Stimulated activated CD8-positive, alpha-beta memory T cell treated with anti-CD3 and anti-CD28 coated beads, Interleukin-7, amount 100 ng/mL, for 4 hours (primary cell): ENCODE results near the gene ZNF699.

Experiments
- DNase-seq, 2 donors: peaks; one replicate each; pipeline ENCODE4 v3.0.0-alpha.2; 2020; ENCODE audit warnings: low read depth in 2 of 2

The ZNF699 gene

GRCh38 chr19:9289231-9289884 lies 20.3 kb downstream of the ZNF699 start:
- DNase-seq = no peak

DNA sequence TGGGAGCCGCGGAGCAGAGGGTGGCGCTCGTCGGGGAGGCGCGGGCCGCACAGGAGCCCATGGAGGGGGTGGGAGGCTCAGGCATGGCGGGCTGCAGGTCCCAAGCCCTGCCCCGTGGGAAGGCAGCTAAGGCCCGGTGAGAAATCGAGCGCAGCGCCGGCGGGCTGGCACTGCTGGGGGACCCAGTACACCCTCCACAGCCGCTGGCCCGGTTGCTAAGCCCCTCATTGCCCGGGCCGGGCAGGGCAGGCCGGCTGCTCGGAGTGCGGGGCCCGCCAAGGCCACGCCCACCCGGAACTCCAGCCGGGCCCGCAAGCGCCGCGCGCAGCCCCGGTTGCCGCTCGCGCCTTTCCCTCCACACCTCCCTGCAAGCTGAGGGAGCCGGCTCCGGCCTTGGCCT lies 26.2 kb downstream of the ZNF699 start:
- peak in 1 of 2 donors; percentile 39 for DNase-seq

- DNase-seq = no peak
Observed at GRCh38 chr19:9251236-9251635, 58.4 kb downstream of the ZNF699 start.

GRCh38 chr19:9250630-9251029 lies 59.0 kb downstream of the ZNF699 start, which contains the start of gene OR7E24:
TSS of gene OR7E24 (plus strand) at chr19:9250930. CDS start at chr19:9251044, 114 bp downstream.
- no peak for DNase-seq
